Umbilical cord (tissue), 2 donors: Measurements from ENCODE around the gene ZSWIM9. TPM values are rescaled to one million over a fixed set of nuclear protein-coding genes. Genes with fewer than 3 reads are reported as not detected.

Experiments used
- DNase-seq: peaks from one replicate; pipeline ENCODE4 v3.0.0-alpha.2; 2015; ENCODE audit warnings: low spot score
- total RNA-seq: library from RNA; depleted of rRNA; stranded (reverse); fragments of >200 nt; gene quantifications from one replicate; pipeline ENCODE4 v1.2.3, GENCODE V29; 2014; ENCODE audit warnings: low replicate concordance; ENCODE audit not compliant: insufficient read depth

ZSWIM9 gene
- total RNA-seq = 1.9 TPM

DNA sequence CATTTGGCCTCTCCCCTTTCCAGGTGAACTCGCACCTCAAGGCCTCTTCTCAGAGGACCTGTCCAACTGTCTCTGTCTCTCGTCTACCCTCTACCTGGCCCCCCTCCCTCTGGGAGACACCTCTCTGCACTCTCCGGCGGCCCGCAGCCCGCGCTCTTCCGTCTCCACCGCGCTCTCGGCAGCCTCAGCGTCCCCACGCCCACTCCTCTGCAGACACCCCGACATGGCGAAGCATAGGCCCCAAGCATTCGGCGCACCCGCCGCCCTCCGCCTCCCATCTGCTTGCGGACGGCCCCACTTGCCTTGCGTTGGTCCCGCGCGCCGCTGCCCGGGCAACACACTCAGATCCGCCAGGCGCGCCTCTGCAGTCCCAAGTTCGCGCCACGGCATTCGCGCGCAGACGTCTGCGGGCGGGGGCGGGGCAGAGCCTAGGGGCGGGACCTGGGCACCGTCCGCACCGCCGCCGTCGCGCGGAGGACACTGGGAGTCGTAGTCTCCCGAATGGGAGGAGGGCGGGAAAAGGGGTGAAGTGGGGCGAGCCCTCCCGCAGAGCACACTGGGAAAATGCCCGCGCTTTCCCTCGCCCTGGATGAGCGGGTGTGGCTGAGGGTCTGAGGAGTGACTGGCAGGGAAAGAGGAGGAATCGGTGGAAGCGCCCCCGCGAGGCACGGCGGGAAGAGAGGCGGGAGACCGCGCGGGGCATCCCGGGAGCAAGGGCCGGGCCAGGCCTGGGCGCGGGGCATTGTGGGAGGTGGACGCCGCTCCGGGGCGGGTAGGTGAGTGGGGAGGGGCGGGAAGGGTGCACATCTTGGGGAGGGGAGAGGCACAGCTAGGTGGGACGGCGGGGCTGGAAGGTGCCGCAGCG lies at the start of gene ZSWIM9, which contains the start of gene LIG1:
Gene ZSWIM9 (plus strand): TSS at position 742 of the 865 bp plus-strand sequence. CDS start 1,123 bp downstream, outside the sequence.
Gene LIG1 (minus strand): TSS at position 406 of the 865 bp plus-strand sequence. CDS start 4,778 bp downstream, outside the sequence.
- DNase-seq = peak; percentile 99

DNA sequence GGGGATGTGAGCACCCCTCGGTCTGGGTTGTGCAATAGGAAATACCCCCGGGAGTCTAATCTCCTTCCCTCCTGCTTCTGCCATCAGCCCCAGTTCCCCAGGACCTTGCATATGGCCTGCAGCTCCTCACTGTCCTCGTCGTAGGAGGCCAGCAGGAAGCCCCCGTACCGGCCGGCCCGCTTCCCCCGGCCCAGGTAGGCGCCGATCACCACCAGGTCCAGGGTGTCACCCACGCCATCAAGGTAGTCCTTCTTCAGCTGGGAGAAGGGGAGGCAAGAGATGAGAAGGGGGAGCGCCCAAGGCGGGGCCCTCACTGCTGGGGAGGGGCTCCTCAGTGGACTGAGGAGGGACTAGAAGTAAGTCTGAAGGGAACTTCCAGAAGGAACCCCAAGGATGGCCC lies 49.4 kb upstream of the ZSWIM9 start:
- no peak for DNase-seq

DNA sequence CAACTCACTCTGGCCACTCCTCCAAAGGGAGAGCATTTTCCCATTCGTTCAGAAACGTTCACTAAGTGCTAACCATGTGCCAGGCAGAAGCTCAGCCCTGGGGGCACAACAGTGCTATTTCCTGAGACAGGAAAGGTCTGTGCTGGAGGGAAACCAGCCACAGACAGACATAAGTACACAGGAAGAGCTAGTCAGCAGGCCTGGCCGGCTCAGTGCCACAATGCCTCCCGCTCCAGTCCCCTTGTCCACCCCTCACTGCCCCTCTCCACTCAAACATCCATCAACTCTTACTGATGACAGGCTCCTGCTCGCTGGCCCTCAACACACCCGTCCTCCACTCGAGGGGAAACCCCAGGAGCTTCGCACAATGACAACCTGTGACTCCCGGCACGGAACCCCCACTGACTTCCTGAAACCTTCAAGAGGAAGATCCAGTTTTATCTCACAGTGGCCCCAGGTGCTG lies 48.5 kb upstream of the ZSWIM9 start:
- DNase-seq = peak; percentile 29

DNA sequence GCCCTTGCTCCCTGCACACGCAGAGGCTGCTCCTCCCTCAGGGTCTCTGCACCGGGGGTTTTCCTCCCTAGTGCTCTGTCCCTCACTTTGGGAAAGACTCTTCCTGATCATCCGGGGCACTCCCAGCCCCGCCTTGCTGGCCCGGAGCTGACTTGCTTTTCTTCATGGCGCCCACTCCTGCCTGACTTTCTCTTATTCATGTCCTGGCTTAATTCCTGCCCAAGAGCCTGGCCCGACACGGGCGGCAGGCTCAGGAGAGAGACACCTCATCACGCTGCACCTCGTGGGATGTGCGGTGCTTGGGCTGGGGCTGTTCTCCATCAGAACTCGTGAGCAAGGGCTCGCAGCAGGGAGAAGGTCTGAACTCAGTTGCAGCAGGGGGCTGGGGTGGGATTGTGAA lies 48.1 kb upstream of the ZSWIM9 start:
- DNase-seq = no peak

DNA sequence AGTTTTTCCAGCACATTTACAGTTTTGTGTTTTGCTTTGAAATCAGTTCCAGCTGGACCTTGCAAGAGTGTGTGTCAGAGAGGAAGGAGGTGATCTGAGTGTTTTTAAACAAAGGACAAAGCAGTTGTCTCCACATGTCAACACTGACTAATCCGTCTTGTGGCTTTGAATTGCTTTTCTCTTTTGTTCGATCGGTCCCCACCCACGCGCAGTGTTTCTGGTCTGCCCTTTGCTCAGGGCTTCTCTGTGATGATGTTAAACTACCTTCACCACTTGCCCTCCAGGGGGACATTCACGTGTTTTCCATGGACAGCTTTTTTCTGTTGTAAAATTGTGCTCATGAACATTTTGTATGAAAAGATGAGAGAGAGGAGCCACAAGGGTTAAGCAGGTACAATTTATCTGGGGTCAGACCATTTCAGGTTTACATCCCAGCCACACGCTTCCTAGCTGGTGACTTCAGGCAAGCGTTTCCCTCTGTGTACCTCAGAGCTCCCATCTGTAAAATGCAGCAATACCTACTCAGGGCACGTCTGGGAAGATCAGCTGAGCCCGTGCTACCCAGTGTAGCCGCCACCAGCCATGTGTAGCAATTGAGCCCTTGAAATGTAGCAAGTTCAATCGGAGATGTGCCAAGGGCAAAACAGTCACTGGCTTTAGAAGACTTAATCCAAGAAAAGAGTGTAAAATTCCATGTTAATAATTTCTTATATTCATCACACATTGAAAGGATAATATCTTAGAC lies 46.4 kb upstream of the ZSWIM9 start:
- no peak for DNase-seq

DNA sequence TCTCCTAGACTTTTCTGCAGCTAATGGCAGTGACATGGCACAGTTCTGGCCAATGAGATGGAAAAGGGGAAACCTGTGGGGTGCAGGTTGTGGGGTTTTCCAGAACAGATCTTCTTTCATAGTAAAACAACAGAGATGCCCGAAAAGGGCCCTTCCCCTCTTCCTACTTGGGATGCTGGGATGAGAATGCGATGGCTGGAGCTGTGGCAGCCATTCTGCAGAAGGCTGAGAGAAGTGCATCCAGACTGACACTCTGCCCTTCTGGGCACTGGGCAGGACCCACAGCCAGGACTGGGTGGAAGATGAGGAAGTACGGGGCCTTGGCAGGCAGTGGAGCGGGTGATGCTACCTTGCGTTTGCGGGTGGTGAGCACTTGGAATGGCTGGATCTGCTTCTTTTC lies 42.9 kb upstream of the ZSWIM9 start:
- DNase-seq = no peak

DNA sequence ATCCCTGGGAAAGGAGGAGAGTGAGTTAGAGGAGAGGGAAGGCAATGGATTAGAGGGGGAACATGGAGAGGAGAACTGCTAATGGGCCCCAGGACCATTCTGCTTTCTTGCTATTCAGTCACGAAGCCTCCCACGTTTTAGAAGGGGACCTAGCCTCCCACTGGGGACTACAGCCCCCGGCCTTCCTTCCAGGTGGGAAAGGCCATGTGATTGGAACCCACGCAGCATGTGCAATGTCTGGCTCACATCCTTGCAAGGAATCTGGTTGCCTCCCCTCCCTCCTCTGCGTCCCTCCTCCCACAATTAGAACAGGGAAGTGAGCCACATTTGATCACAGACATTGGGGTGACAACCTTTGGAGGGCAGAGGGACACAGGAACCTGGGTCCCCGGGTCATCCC lies 37.4 kb upstream of the ZSWIM9 start:
- no peak for DNase-seq

DNA sequence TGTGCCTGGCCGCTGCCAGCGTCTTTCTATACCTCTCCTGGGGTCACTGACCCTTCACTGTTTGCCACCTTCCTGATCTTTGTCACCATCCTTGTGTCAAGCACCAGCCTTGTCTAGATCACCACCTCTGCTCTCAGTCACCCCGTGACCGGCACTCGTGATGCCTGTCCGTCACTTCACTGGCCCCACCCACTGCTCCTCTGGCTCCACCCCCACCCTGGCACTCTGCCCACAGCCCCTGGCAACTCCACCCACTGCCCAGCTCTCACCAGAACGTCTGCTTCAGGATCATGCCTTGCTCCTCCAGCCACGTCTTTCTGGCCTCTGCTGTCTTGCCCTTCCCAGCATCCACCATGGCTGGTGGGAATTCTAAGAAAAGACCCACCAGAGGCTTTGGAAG lies 35.1 kb upstream of the ZSWIM9 start:
- DNase-seq = no peak

DNA sequence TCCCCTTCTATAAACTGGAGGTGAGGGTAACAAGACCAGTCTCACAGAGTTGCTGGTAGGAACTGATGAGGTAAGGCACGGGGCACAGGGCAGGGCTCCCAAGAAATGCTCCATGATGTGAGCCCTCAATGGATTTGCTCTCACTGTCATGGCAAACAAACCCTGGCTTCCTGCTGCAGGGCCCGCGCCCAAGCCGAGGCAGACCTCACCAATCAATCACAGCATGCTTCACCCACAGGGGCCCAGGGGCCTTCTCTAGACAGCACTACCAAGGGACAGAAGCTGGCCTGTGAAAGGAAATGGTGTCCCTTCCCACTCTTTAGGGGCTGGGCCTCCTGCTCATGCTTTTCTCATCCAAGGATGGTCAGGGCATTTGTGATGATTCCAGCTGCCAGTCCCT lies 33.9 kb upstream of the ZSWIM9 start:
- no peak for DNase-seq

DNA sequence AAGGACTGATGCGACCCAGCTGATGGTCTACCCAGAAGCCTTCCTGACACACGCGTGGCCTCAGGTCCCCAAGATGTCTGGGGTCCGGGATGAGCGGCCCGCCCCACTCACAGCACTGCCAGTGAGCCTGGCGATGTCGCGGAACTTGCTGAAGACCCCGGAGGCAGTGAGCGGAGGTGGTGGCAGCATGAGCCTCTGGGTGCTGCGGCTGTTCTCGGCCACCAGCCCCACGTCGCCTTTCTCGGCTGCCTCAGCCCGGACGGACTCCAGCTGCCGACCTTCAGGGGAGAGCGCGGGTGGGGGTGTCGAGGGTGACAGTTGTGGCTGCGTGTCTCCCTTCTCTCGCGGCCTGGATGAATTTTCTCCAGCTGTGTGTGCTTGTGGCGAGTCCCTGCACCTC lies 33.1 kb upstream of the ZSWIM9 start:
- DNase-seq = no peak

DNA sequence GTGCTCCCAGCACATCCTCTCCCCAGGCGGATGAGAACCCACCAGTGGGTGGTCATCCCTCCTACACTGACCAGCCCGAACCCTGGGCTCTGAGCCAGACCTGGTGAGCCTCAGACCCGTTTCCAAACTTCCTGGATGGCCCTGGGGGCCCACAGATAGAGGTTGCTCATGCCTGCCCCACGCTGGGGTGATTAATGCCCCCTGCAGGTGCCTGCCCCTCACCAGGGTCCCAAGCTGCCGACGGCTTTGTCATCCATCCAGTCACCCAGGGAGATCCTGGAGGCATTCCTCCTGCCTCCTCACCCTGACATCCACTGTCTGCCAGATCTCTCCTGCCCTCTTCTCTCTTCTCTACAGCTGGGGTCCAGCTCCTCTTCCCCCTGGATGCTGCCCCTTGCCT lies 31.4 kb upstream of the ZSWIM9 start:
- DNase-seq = no peak

DNA sequence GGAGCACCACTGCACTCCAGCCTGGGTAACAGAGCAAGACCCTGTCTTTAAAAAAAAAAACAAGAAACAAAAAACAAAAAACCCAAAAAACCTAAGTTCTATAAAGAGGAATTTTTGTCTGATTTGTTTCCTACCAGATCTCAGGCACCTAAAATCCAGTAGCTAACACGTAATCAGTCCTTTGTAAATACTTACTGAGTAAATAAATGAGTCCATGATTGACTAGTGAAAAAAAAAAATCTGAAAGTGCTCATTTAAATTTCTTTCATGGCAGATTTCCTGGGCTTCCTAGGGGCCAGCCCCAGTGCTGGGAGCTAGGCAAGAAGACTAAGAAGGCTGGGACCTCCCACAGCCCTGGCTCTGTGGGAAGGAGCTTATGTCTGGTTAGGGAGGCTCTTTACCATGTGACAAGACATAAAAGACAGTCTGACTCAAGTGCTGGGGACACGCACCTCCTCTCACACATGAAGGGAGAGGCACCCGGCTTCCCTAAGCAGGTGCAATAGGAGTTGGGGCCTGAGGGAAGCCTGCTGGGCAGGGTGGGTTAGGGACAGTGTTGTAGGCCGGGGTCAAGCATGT lies 22.8 kb upstream of the ZSWIM9 start:
- no peak for DNase-seq

DNA sequence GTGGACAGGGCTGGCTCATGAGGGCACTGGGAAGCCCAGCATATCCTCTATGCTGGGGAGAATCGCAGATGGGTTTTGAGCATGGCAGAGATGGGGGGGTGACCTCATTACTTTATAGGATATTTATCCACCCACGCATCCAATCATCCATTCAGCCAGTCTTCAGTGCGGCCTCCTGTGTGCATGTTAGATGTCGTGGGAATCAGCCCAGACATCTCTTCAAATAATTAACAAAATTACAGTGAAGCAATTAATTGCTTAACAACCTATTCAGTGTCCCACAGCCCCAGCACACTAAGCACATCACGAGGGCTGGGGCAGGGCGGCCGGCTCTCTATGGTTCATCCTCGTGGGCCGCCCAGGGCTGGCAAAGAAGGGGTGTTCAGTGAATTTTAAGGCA lies 21.9 kb upstream of the ZSWIM9 start:
- DNase-seq = no peak

DNA sequence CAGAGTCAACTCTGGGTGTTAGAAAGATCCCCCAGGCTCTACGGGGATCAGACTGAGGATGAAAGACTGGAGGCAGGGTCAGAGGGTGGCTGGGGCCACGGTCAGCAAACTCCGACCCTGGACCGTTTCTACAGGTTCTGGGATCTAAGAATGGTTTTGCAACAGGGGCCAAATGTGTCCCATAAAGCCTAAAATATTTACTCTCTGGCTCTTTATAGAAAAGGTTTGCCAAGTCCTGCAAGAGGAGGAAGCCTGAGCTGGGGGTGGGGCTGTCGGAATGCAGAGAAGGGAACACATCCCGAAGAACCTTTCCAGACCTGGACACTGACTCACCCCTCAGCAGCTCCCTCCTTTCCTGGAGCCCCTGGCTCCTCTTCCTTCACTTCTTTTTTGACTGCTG lies 21.1 kb upstream of the ZSWIM9 start:
- no peak for DNase-seq

DNA sequence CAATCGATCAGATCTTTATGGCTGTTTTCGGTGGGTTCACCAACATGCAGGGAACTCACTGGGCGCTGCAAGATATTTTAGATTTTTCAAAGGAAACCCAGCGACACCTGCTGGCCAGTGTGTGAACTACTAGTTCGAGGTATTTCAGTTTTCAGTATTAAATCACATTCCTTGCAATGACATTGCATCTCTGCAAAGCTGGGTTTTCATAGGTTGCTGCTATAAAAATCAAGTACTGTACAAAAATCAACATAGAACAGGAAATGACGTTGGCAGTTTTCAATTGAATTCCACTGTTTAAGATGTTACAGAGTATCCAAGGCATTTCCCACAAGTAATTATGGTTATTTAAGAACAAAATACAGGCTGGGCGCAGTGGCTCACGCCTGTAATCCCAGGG lies 17.9 kb upstream of the ZSWIM9 start:
- peak; percentile 68 for DNase-seq

DNA sequence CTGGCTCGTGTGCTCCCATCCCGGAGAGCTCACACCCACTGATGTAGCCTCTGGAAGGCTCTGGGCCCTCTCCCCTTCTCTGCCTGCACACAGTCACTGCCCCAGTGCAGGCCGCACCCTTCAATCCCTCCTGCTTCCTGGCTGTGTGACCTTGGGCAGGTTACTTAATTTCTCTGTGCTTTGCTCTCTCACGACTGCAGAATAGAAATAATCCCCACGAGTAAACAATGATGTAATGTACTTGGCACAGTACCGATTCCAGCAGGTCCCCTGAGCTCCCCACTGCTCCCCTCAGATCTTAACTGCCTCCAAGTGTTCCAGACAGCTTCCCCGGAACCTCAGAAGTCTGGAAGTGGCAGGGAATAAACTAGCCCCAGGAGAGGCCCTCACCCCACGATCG lies 16.5 kb upstream of the ZSWIM9 start:
- no peak for DNase-seq

DNA sequence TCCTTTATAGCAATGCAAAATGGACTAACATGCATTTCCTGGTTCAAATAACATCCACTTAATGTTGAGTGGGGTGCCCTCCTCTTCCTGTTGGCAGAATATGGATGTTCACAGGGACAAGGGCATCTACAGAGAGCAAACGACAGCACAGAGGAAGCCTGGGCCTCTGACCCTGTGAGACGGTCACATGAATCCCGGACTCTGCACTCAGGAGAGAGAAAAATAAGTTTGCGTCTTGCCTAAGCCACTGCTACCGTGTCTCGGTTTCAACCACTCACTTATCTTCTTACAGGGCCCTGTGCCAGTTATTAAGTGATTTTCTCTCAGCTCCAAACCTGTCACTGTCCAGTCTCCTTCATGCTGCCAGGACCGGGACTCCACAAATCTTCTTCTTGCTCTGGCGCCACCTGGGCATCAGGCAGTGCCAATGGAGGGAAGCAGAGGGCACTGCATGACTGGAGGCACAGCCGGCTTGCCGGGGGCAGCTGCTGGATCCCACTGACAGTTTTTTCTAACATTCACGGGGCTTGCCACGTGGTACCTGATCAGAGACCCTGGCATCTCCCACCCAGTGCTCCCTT lies 12.2 kb upstream of the ZSWIM9 start:
- DNase-seq = no peak

DNA sequence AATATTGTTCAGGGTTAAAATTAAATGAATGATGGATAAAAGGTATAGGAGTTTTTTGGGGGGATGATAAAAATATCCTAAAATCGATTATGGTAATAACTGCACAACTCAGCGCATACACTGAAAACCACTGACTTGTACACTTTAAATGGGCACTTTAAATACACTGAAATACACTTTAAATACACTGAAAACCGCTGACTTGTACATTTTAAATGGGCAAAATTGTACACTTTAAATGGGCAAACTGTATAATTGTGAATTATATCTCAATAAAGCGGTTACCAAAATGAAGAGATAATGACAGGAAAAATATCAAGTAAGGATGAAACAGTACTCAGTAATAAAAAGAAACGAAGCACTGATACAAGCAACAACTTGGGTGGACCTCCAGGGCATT lies 1.8 kb upstream of the ZSWIM9 start:
- no peak for DNase-seq

DNA sequence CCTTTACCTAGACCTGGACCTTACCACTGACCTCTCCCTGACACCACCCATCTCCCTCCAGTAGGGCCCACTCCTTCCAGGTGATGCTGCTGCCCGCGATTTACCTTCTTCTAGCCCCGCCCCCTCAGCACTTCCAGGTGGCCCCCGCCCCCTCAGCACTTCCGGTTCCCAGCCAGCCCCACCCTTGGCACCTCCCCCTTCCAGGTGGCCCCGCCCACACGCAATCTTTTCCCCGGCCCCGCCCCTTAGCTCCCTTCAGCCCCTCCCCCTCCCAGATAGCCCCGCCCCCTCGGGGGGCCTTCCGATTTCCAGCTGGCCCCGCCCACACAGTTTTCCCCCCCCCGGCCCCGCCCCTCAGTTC lies 922 bp upstream of the ZSWIM9 start:
- DNase-seq = peak; percentile 44

DNA sequence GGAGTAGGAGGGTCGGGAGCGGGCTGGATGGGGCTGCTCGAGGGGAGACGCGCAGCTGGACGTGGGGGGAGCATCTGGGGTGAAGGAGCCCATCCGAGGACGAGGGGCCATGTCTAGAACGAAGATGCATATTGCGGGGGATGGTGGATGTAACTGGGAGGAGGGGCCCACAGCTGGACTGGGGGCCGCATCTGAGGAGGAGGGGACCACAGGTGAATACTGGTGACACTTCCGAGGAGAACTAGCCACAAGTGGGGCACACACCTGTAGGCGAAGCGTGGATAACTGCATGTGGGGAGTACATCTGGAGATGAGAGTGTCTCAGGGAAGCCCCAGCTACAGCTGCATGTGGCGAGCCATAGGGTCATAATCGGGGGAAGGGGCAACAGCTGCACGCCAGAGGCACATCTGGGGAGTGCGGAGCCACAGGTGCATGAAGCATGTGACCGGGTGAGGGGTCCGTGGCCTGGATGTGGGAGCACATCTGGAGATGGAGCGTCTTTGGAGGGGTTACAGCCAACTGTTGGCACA lies 402 bp downstream of the ZSWIM9 start:
- DNase-seq = no peak

DNA sequence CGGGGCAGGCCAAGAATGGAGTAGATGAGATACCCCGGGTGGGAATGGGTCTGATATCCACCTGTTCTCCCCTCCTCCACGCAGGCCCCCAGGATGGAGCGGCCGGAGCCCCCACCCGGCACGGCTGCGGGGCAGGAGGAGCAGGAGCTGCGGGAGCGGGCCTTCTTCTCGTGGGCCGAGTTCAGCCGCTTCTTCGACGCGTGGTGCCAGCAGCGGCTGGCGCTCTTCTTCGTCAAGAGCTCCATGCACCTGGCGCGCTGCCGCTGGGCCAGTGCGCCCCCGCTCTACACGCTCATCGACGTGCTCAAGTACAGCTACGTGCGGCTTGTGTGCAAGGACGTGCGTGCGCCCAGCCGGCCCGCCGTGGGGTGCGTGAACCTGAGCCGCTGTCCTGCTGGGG lies 1.2 kb downstream of the ZSWIM9 start:
- no peak for DNase-seq
